NCI-H1092 treated with DMSO at 0.1 percent for 48 hours (cell line): ENCODE measurements around the gene TRIM27.
"Not testable (repeated sequence)": the region's sequence is repeated elsewhere in the genome, so short reads cannot be mapped to it uniquely, and the experiment has no call there.

Experiments
- DNase-seq: peaks from one replicate; lab custom pipeline; 2025; lab: John Stamatoyannopoulos, UW

Gene TRIM27

DNA sequence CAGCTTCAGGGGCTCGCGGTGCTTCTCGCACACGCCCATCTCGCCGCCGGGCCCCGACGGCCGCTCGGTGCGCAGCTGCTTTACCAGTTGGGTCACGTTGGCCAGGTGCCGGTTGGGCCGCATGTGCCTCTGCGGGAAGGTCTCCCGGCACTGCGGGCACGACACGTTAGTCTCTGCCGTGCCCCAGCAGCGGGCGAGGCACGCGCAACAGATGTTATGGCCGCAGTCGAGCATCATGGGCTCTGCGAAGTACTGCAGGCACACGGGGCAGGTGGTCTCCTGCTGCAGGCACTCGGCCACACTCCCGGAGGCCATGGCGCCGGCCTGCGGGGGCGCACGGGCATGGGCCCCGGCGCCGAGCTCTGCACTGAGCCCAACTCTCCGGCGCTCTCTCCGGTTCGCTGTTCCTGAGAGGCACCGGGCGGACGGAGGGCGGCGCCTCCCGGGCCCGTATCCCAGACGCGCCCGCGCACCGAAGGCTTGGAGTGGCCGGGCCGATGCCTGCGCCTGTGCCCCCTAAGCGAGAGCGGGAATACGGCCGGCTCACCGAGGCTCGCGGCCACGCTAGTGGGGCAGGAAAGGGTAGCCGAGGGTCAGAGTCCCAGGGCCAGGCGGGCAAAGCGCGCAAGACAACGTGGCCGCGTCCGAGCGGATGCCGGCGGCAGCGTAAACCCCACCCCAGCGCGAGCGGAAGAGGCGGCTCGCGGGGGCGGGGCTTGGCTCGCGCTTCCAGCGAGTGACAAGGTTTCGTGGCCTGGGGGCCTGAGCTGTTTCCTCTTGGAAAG lies at the start of gene TRIM27:
TSS of gene TRIM27 (minus strand) at position 668 of the 785 bp plus-strand sequence. CDS start at position 315, 353 bp downstream.
- DNase-seq: peak; percentile 77

GRCh38 chr6:28970056-28970455 lies 46.3 kb upstream of the TRIM27 start:
- not testable (repeated sequence) for DNase-seq

GRCh38 chr6:28969129-28969528 lies 45.3 kb upstream of the TRIM27 start:
- no peak for DNase-seq

- no peak for DNase-seq
These were observed 44.7 kb upstream of the TRIM27 start for GRCh38 chr6:28968476-28968875.

DNA sequence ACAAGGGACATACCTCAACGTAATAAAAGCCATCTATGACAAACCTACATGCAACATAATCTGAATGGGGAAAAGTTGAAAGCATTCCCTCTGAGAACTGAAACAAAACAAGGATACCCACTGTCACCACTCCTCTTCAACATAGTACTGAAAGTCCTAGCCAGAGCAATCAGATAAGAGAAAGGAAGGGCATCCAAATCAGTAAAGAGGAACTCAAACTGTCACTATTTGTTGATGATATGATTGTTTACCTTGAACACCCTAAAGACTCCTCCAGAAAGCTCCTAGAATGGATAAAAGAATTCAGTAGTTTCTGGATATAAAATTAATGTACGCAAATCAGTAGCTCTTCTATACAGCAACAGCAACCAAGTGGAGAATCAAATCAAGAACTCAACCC lies 41.9 kb upstream of the TRIM27 start:
- DNase-seq: no peak

- no peak for DNase-seq
These were observed 37.2 kb upstream of the TRIM27 start for GRCh38 chr6:28960846-28961500.

GRCh38 chr6:28958561-28959243 lies 34.9 kb upstream of the TRIM27 start:
- DNase-seq: not testable (repeated sequence)

DNA sequence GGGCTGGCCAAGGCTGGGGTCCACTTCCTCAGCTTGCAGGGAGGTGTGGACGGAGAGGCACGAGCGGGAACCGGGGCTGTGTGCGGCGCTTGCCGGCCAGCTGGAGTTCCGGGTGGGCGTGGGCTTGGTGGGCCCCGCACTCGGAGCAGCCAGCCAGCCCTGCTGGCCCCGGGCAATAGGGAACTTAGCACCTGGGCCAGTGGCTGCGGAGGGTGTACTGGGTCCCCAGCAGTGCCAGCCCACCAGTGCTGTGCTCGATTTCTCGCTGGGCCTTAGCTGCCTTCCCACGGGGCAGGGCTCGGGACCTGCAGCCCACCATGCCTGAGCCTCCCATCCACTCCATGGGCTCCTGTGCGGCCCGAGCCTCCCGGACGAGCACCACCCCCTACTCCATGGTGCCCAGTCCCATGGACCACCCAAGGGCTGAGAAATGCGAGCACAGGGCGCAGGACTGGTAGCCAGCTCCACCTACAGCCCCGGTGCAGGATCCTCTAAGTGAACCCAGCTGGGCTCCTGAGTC lies 34.1 kb upstream of the TRIM27 start:
- DNase-seq: not testable (repeated sequence)

DNA sequence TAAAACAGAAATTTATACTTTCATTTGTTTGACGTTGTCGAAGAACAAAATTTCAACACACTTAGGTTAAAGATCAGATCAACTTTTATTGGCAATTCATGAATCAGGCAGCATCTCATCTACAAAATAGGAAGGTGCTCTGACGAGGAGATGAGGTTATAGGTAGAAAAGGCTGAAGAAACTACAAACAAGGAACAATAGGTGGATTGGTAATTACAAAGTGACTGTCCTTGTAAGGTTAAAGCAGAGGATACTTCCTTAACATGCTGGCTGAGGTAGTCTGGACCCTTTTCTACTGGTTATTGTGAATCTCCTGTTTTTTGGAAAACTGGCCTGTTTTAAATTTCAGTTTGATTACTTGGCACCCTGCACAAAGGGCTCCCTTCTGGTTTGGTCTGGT lies 32.5 kb upstream of the TRIM27 start:
- no peak for DNase-seq

DNA sequence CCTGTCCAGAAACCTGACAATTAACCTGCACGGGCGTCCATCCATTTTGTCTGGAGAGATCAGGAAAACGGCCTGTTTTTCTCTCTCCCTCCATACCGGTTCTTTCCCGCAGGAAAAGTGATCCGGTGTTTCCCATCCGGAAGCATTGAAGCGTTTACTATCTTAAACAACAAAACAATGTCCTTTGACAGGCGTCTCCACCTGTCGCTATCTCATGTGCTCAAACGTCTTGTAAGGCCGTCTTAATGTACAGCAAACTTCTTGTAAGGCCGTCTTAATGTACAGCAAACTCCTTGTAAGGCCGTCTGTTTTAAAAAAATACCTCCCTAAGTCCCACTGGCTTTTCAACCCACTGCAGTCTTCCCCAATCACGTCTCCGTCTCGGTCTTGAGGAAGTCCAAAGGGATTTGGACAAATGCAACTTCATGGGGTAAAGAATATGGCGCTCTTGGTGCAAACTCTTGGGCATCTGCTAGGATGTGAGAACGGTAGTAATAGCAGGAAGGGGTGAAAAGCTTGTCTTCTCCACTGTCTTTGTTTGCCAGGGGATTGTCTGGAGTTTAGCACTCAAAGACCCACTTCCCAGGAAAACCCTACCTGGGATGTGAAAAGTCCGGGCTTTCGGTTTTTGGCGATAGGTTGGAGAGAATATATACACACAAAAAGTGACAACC lies 29.9 kb upstream of the TRIM27 start:
- no peak for DNase-seq

DNA sequence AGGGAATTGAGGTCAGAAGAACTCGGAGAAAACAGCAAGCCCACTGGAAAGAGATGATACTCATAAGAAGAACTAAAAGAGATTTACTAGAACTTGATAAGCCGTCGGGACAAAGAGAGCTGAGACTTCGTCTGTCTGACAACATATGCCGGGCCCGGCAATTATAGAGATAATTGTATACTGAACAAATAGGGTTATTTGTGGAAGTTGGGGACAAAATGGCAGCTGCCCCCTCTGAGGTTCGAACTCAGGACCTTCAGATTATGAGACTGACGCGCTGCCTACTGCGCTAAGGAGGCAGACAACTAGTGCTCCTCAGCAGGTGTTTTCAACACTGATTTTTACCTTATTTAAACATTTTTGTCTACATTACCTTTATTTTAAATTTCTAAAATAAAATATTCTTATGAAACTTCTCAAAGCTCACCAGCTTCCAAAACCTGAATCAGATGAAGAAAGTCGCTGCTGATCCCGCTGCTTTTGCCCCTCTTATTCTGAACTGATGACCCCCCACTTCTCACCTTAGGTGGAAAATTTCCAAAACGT lies 29.3 kb upstream of the TRIM27 start:
- peak; percentile 41 for DNase-seq

DNA sequence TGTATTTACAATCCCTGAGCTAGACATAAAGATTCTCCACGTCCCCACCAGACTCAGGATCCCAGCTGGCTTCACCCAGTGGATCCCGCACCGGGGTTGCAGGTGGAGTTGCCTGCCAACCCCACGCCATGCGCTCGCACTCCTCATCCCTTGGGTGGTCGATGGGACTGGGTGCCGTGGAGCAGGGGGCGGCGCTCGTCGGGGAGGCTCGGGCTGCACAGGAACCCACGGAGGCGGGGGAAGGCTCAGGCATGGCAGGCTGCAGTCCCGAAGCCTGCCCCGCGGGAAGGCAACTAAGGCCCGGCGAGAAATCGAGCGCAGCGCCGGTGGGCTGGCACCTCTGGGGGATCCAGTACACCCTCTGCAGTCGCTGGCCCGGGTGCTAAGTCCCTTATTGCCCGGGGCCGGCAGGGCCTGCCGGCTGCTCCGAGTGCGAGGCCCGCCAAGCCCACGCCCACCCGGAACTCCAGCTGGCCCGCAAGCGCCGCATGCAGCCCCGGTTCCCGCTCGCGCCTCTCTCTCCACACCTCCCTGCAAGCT lies 25.9 kb upstream of the TRIM27 start:
- DNase-seq: not testable (repeated sequence)

- DNase-seq: no peak
These were observed 25.1 kb upstream of the TRIM27 start for GRCh38 chr6:28948782-28949486.

DNA sequence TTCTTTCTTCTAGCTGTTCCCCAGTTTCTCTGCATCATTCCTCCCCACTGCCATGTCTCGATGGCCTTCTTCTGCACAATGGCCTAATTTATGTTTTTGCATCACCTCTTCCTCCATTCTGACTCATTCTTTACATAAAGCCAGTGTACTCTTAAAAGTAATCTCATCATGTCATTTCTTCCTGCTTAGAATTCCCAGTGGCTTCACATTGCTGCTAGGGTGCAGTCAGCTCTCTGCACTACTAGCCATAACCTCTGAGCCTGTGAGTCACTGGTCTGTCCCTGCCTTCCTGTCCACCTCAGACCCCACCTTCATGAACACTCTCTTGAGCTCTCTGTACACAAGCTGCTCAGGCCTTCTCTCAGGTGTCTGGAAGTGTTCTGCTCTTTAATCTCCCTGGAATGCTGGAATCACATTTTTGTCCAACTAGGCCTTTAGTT lies 24.1 kb upstream of the TRIM27 start:
- no peak for DNase-seq

DNA sequence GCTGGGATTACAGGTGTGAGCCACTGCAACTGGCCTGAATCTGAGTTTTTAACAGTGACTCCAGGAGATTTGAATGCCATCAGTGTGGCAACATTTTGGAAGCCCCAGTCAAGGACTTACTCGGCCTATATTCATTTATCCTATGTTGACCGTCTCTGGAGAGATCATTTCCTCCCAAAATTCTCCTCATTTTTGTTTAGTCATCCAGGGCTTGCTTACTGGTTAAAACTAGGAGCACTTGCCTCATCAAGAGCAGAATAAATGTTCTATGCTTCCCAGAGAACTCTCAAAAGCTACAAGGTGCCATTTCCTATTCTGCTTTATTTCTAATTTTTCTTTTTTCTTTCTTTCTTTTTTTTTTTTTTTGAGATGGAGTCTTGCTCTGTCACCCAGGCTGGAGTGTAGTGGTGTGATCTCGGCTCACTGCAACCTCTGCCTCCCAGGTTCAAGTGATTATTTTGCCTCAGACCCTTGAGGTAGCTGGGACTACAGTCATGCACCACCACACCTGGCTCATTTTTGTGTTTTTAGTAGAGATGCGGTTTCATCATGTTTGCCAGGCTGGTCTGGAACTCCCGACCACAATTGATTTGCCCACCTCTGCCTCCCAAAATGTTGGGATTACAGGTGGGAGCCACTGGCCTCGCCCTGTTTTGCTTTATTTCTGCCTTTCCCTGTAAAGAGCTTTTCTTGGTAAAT lies 23.4 kb upstream of the TRIM27 start:
- no peak for DNase-seq

DNA sequence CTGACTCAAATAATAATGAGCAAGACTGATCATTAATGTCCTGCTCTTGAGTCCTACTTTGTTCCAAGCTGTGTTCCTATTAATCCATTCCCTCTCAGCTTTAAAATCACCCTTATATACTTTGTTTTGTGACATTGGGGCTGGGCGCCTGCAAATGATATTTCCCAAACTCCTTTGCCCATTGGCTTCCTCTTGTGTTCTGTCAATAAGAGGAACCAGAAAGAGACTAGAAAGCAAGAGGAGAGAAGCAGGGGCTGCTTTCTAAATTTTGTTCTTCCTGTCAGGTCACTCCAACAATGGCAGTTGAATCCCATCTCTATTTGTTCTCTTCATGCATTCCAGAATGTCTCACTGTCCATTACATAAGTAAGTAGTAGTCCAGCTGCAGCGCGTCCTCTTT lies 21.6 kb upstream of the TRIM27 start:
- DNase-seq: no peak

GRCh38 chr6:28944412-28944865 lies 20.7 kb upstream of the TRIM27 start:
- peak; percentile 39 for DNase-seq

- DNase-seq: peak; percentile 41
These were observed 20.0 kb upstream of the TRIM27 start for GRCh38 chr6:28943557-28944411.

DNA sequence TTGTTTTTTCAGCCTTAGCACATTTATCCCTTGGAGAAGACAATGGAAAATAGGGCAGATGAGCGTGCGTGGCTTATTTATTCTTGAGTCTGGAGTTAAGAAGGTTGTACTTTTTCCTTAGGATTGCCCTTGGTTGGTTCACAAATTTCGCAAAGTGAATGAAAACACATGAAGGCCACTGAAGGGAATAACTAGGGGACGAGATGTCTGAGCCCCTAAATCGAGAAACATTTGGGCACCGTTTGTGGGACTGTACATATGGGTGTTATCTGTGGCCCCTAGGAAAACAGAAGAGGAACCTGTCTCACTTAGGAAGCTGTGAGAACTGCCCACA lies 19.4 kb upstream of the TRIM27 start:
- no peak for DNase-seq
